H9 (cell line): ENCODE data around the gene FXN. TPM values are rescaled to one million over a fixed set of nuclear protein-coding genes. Genes with fewer than 3 reads are reported as not detected.

Experiments used
- DNase-seq: peaks from one replicate; pipeline ENCODE4 v3.0.0-alpha.2; 2017
- H2AFZ ChIP-seq: one replicate; pipeline ENCODE4 v1.6.1; 2013; ENCODE audit warnings: mild to moderate bottlenecking, low read length, control low read depth, moderate library complexity
- H2AK5ac ChIP-seq: 2 replicates; pipeline ENCODE4 v1.6.1; 2013; ENCODE audit warnings: low read length, control low read depth, mixed read lengths; ENCODE audit not compliant: insufficient read length
- H2BK120ac ChIP-seq: one replicate; pipeline ENCODE4 v1.6.1; 2013; ENCODE audit warnings: low read depth, mild to moderate bottlenecking, low read length, control low read depth, inconsistent platforms; ENCODE audit not compliant: poor library complexity, severe bottlenecking
- H2BK12ac ChIP-seq: 2 replicates; pipeline ENCODE4 v1.6.1; 2013; ENCODE audit warnings: low read length, control low read depth, mixed read lengths, low read depth; ENCODE audit not compliant: insufficient read length
- H2BK15ac ChIP-seq: 2 replicates; pipeline ENCODE4 v1.6.1; 2013; ENCODE audit warnings: low read depth, low read length, control low read depth
- H2BK20ac ChIP-seq: one replicate; pipeline ENCODE4 v1.6.1; 2013; ENCODE audit warnings: low read depth, mild to moderate bottlenecking, low read length, control low read depth, inconsistent platforms; ENCODE audit not compliant: poor library complexity, severe bottlenecking
- H2BK5ac ChIP-seq: 2 replicates; pipeline ENCODE4 v1.6.1; 2013; ENCODE audit warnings: low read length, control low read depth, mixed read lengths; ENCODE audit not compliant: insufficient read length
- H3K14ac ChIP-seq: 2 replicates; pipeline ENCODE4 v1.6.1; 2013; ENCODE audit warnings: low read length, control low read depth; ENCODE audit not compliant: insufficient read depth
- H3K18ac ChIP-seq: 2 replicates; pipeline ENCODE4 v1.6.1; 2013; ENCODE audit warnings: low read depth, mild to moderate bottlenecking, mixed read lengths, low read length, control low read depth; ENCODE audit not compliant: insufficient read length
- H3K23ac ChIP-seq: 2 replicates; pipeline ENCODE4 v1.6.1; 2013; ENCODE audit warnings: low read length, control low read depth, mixed read lengths, low read depth; ENCODE audit not compliant: insufficient read length
- H3K23me2 ChIP-seq: 2 replicates; pipeline ENCODE4 v1.6.1; 2013; ENCODE audit warnings: low read depth, mild to moderate bottlenecking, mixed read lengths, low read length, control low read depth; ENCODE audit not compliant: insufficient read length, poor library complexity, severe bottlenecking
- H3K27ac ChIP-seq: 2 replicates; pipeline ENCODE4 v1.5.1; 2013; ENCODE audit warnings: low read length, control low read depth, mixed read lengths, low read depth; ENCODE audit not compliant: insufficient read length
- H3K27me3 ChIP-seq: 2 replicates; pipeline ENCODE4 v1.6.1; 2013; ENCODE audit warnings: low read length, control low read depth, inconsistent platforms; ENCODE audit not compliant: insufficient read depth
- H3K4ac ChIP-seq: 2 replicates; pipeline ENCODE4 v1.6.1; 2013; ENCODE audit warnings: low read depth, mild to moderate bottlenecking, control low read depth, inconsistent platforms, low read length, moderate library complexity
- H3K4me1 ChIP-seq: 2 replicates; pipeline ENCODE4 v1.6.1; 2013; ENCODE audit warnings: low read length, control low read depth, inconsistent platforms; ENCODE audit not compliant: insufficient read depth
- H3K4me2 ChIP-seq: 2 replicates; pipeline ENCODE4 v1.6.1; 2013; ENCODE audit warnings: low read length, control low read depth, mixed read lengths; ENCODE audit not compliant: insufficient read length, insufficient read depth
- H3K56ac ChIP-seq: 2 replicates; pipeline ENCODE4 v1.6.1; 2013; ENCODE audit warnings: low read depth, mild to moderate bottlenecking, mixed read lengths, low read length, control low read depth; ENCODE audit not compliant: insufficient read length
- H3K79me1 ChIP-seq: 2 replicates; pipeline ENCODE4 v1.6.1; 2013; ENCODE audit warnings: low read depth, mild to moderate bottlenecking, moderate library complexity, low read length, control low read depth, inconsistent platforms; ENCODE audit not compliant: insufficient read depth, poor library complexity, severe bottlenecking
- H3K79me2 ChIP-seq: 2 replicates; pipeline ENCODE4 v1.6.1; 2013; ENCODE audit warnings: low read length, control low read depth, inconsistent platforms; ENCODE audit not compliant: insufficient read depth
- H3K9ac ChIP-seq: 2 replicates; pipeline ENCODE4 v1.6.1; 2013; ENCODE audit warnings: low read length, control low read depth, mixed read lengths; ENCODE audit not compliant: insufficient read length; ENCODE audit errors: extremely low read depth
- H3K9me3 ChIP-seq: one replicate; pipeline ENCODE4 v1.6.1; 2013; ENCODE audit warnings: low read depth, low read length, inconsistent platforms; ENCODE audit not compliant: control insufficient read depth
- H3T11ph ChIP-seq: one replicate; pipeline ENCODE4 v1.6.1; 2013; ENCODE audit warnings: mild to moderate bottlenecking, low read length, control low read depth, inconsistent platforms
- H4K20me1 ChIP-seq: one replicate; pipeline ENCODE4 v1.6.1; 2013; ENCODE audit not compliant: control insufficient read depth, insufficient read length, insufficient read depth
- H4K5ac ChIP-seq: 2 replicates; pipeline ENCODE4 v1.6.1; 2013; ENCODE audit warnings: low read depth, mild to moderate bottlenecking, mixed read lengths, low read length, control low read depth; ENCODE audit not compliant: insufficient read length
- H4K8ac ChIP-seq: replicated peaks from 2 replicates; pipeline ENCODE4 v1.6.1; 2013; ENCODE audit warnings: low read length, control low read depth, mixed read lengths, low read depth; ENCODE audit not compliant: insufficient read length
- H4K91ac ChIP-seq: 2 replicates; pipeline ENCODE4 v1.6.1; 2013; ENCODE audit warnings: low read depth, mild to moderate bottlenecking, moderate library complexity, mixed read lengths, low read length, control low read depth; ENCODE audit not compliant: insufficient read length
- H3K27ac Mint-ChIP-seq, 3 experiments: 2 replicates in 2 of 3; 3 replicates in 1 of 3; pipeline ENCODE4 v1.8.0; 2020 to 2021; ENCODE audit warnings: mixed read lengths in 3 of 3, mild to moderate bottlenecking in 1 of 3, moderate library complexity in 1 of 3
- H3K27me3 Mint-ChIP-seq: 2 replicates; pipeline ENCODE4 v1.8.0; 2021; ENCODE audit warnings: low read depth, mild to moderate bottlenecking, moderate library complexity, mixed read lengths
- H3K36me3 Mint-ChIP-seq, 3 experiments: 2 replicates in 2 of 3; 3 replicates in 1 of 3; pipeline ENCODE4 v1.8.0; 2020 to 2021; ENCODE audit warnings: low read depth in 3 of 3, mixed read lengths in 3 of 3; ENCODE audit not compliant: insufficient read depth in 1 of 3
- H3K4me1 Mint-ChIP-seq, 2 experiments: 2 replicates each; pipeline ENCODE4 v1.8.0; 2020; ENCODE audit warnings: mixed read lengths in 2 of 2
- H3K4me3 Mint-ChIP-seq, 2 experiments: 2 replicates in 1 of 2; 3 replicates in 1 of 2; pipeline ENCODE4 v1.8.0; 2020 to 2021; ENCODE audit warnings: mild to moderate bottlenecking in 2 of 2, mixed read lengths in 2 of 2, moderate library complexity in 1 of 2
- H3K9me3 Mint-ChIP-seq, 2 experiments: 2 replicates in 1 of 2; 3 replicates in 1 of 2; pipeline ENCODE4 v1.8.0; 2020; ENCODE audit warnings: mild to moderate bottlenecking in 2 of 2, mixed read lengths in 2 of 2, moderate library complexity in 1 of 2
- whole genome bisulfite sequencing: extraction: QIAGEN DNeasy Blood & Tissue Kit; methylation state at CpG from one replicate; pipeline ENCODE4 v1.1.7; 2013; ENCODE audit warnings: missing lambda C conversion rate, low lambda C conversion rate, mixed read lengths; ENCODE audit not compliant: insufficient read length; ENCODE audit errors: extremely low coverage; 5-methylcytosine and 5-hydroxymethylcytosine counted together
- total RNA-seq: library from RNA; stranded (reverse); gene quantifications from 2 replicates; pipeline ENCODE4 v1.2.1, GENCODE V29; 2021
- TF ChIP-seq, protein P1 (sequence below): fragments of 200-600 bp; sonication (generic); conservative IDR thresholded peaks from 3 replicates; pipeline ENCODE4 v1.8.0; 2021; ENCODE audit warnings: antibody characterized with exemption, mild to moderate bottlenecking

The FXN gene
- total RNA-seq, 1 experiment from 2014 or later: 34.4 TPM

DNA sequence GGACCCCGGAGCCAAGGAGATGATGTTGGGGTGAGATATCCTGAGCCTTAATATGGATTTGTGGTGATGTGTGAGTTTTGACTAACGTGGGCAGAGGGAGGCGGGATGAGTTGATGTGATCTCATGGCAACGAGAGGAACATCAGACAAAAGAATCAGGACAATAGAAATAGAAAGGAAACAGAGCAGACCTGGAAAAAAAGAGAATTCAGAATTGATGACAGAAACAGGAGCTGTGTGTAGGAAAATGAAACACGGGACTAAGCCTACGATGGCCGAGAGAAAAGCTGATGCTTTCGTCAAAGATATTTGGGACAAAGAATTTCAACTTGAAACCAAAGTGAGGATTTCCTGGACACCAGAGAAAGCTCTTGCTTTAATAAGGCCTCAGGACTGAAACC, 32.5 kb upstream of the FXN start:
- Mint-ChIP-seq H3K27me3 (no peaks in the 10 kb centered on the region), H3K4me1 (peaks cover 9 to 17% of the 10 kb centered on the region in 2 experiments), H3K4me3 (no peak overlapping the region), H3K9me3 (no peaks in the 10 kb centered on the region), H3K27ac (no peak overlapping the region), H3K36me3 (no peaks in the 10 kb centered on the region)
- Histone ChIP-seq H3K4ac (no peak overlapping the region), H3K56ac (no peak overlapping the region), H3K27ac (no peak overlapping the region), H3K9me3 (no peaks in the 10 kb centered on the region), H2BK5ac (no peak overlapping the region), H3K14ac (no peak overlapping the region), H3K9ac (no peak overlapping the region), H3K4me1 (no peaks in the 10 kb centered on the region), H2BK12ac (no peak overlapping the region), H3K4me2 (no peak overlapping the region), H4K8ac (no peak overlapping the region), H3K79me1 (no peaks in the 10 kb centered on the region), H2BK20ac (no peak overlapping the region), H3K23ac (no peak overlapping the region), H3K23me2 (no peaks in the 10 kb centered on the region), H3K18ac (no peak overlapping the region), H3K79me2 (no peaks in the 10 kb centered on the region), H2AFZ (no peak overlapping the region), H4K5ac (no peak overlapping the region), H2AK5ac (no peak overlapping the region), H2BK120ac (no peak overlapping the region), H4K91ac (no peak overlapping the region), H4K20me1 (no peaks in the 10 kb centered on the region), H3T11ph (no peak overlapping the region), H3K27me3 (no peaks in the 10 kb centered on the region), H2BK15ac (no peak overlapping the region)
- DNase-seq: no peak
- TF ChIP-seq, protein P1, sequence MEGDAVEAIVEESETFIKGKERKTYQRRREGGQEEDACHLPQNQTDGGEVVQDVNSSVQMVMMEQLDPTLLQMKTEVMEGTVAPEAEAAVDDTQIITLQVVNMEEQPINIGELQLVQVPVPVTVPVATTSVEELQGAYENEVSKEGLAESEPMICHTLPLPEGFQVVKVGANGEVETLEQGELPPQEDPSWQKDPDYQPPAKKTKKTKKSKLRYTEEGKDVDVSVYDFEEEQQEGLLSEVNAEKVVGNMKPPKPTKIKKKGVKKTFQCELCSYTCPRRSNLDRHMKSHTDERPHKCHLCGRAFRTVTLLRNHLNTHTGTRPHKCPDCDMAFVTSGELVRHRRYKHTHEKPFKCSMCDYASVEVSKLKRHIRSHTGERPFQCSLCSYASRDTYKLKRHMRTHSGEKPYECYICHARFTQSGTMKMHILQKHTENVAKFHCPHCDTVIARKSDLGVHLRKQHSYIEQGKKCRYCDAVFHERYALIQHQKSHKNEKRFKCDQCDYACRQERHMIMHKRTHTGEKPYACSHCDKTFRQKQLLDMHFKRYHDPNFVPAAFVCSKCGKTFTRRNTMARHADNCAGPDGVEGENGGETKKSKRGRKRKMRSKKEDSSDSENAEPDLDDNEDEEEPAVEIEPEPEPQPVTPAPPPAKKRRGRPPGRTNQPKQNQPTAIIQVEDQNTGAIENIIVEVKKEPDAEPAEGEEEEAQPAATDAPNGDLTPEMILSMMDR: no peak
- no CpG with 5 or more reads among the region's 8 CpGs for WGBS
